ENCODE results near the gene ZP1.

DNA sequence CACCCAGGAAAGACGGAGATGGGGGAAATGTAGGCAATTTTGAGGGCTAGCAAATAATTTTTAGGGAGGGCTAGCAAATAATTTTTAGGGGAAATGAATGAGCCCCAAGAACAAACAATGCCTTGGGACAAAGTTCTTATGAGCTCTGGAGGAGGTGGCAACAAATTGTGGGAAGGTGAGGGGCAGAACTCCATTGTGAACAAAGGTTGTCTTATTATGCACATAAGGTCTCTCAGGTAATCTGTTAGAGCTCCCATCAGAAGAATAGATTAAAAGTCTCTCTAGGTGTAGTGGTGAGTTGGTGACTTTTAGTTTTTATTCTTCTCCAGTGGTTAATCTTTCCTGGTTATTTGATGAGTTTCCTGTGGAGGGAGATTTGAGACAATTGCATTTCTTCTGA lies 41.5 kb downstream of the ZP1 start:
- TF ChIP-seq, protein P1, sequence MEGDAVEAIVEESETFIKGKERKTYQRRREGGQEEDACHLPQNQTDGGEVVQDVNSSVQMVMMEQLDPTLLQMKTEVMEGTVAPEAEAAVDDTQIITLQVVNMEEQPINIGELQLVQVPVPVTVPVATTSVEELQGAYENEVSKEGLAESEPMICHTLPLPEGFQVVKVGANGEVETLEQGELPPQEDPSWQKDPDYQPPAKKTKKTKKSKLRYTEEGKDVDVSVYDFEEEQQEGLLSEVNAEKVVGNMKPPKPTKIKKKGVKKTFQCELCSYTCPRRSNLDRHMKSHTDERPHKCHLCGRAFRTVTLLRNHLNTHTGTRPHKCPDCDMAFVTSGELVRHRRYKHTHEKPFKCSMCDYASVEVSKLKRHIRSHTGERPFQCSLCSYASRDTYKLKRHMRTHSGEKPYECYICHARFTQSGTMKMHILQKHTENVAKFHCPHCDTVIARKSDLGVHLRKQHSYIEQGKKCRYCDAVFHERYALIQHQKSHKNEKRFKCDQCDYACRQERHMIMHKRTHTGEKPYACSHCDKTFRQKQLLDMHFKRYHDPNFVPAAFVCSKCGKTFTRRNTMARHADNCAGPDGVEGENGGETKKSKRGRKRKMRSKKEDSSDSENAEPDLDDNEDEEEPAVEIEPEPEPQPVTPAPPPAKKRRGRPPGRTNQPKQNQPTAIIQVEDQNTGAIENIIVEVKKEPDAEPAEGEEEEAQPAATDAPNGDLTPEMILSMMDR (IDR thresholded peaks at IDR 0.05; ENCODE audit: control extremely low read depth in 1 of 3, insufficient read depth in 1 of 3, low read depth in 1 of 3, low read length in 3 of 3), result no peak
- no peak for TF ChIP-seq CEBPB (IDR thresholded peaks at IDR 0.05; ENCODE audit: low read depth, low read length)
- TF ChIP-seq, protein P2, sequence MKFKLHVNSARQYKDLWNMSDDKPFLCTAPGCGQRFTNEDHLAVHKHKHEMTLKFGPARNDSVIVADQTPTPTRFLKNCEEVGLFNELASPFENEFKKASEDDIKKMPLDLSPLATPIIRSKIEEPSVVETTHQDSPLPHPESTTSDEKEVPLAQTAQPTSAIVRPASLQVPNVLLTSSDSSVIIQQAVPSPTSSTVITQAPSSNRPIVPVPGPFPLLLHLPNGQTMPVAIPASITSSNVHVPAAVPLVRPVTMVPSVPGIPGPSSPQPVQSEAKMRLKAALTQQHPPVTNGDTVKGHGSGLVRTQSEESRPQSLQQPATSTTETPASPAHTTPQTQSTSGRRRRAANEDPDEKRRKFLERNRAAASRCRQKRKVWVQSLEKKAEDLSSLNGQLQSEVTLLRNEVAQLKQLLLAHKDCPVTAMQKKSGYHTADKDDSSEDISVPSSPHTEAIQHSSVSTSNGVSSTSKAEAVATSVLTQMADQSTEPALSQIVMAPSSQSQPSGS (IDR thresholded peaks at IDR 0.05; ENCODE audit: low read length), result no peak
- TF ChIP-seq SP1 (IDR thresholded peaks at IDR 0.05; ENCODE audit: low read depth, low read length), result no peak
- no peak for TF ChIP-seq POLR2AphosphoS5 (IDR thresholded peaks at IDR 0.05; ENCODE audit: low read depth, low read length)
- TF ChIP-seq BRCA1 (IDR thresholded peaks at IDR 0.05; ENCODE audit: low read depth, low read length), result no peak
- TF ChIP-seq, protein P3, sequence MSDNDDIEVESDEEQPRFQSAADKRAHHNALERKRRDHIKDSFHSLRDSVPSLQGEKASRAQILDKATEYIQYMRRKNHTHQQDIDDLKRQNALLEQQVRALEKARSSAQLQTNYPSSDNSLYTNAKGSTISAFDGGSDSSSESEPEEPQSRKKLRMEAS (IDR thresholded peaks at IDR 0.05), result no peak
- no peak for TF ChIP-seq SIN3A (conservative IDR thresholded peaks at IDR 0.05 in 1 of 2, IDR thresholded peaks at IDR 0.05 in 1 of 2; ENCODE audit: low read depth in 1 of 2, low read length in 2 of 2)
- TF ChIP-seq YY1 (IDR thresholded peaks at IDR 0.05; ENCODE audit: low read depth, low read length), result no peak
- no peak for TF ChIP-seq BACH1 (IDR thresholded peaks at IDR 0.05; ENCODE audit: low read length)
- TF ChIP-seq KDM5A (IDR thresholded peaks at IDR 0.05; ENCODE audit: low read length), result no peak
- TF ChIP-seq SP2 (IDR thresholded peaks at IDR 0.05; ENCODE audit: low read length), result no peak
